SK-N-SH treated with all-trans-retinoic acid at 6 μM for 48 hours (cell line): ENCODE results near the gene JAK1.

Source experiments
- ARNTL ChIP-seq: fragments of 450-650 bp; formaldehyde crosslinking; IDR thresholded peaks from 2 replicates; pipeline ENCODE4 v1.5.0; 2020; ENCODE audit warnings: low read depth, mild to moderate bottlenecking, moderate library complexity, borderline replicate concordance
- BACH2 ChIP-seq: fragments of 250-450 bp; sonication (Bioruptor Pico); IDR thresholded peaks from 2 replicates; pipeline ENCODE4 v1.9.0; 2021; ENCODE audit warnings: mild to moderate bottlenecking, borderline replicate concordance
- CREB5 ChIP-seq: fragments of 250-450 bp; sonication (Bioruptor Pico); IDR thresholded peaks from 2 replicates; pipeline ENCODE4 v1.5.1; 2020; ENCODE audit warnings: low read depth, mild to moderate bottlenecking, moderate library complexity
- CSDC2 ChIP-seq: fragments of 250-450 bp; sonication (Bioruptor Pico); IDR thresholded peaks from 2 replicates; pipeline ENCODE4 v1.5.0; 2020; ENCODE audit warnings: mild to moderate bottlenecking, moderate library complexity
- ESRRG ChIP-seq: fragments of 250-450 bp; sonication (Bioruptor Pico); IDR thresholded peaks from 2 replicates; pipeline ENCODE4 v1.6.1; 2021; ENCODE audit warnings: mild to moderate bottlenecking
- TCF4 ChIP-seq: fragments of 250-450 bp; sonication (Bioruptor Pico); IDR thresholded peaks from 2 replicates; pipeline ENCODE4 v1.8.0; 2021; ENCODE audit warnings: mild to moderate bottlenecking, moderate library complexity, borderline replicate concordance
- TOX ChIP-seq: fragments of 250-450 bp; sonication (Bioruptor Pico); IDR thresholded peaks from 2 replicates; pipeline ENCODE4 v1.8.0; 2021; ENCODE audit warnings: mild to moderate bottlenecking, moderate library complexity, borderline replicate concordance
- TF ChIP-seq, protein P1 (sequence below): fragments of 250-450 bp; sonication (Bioruptor Pico); IDR thresholded peaks from 2 replicates; pipeline ENCODE4 v1.8.0; 2021; ENCODE audit warnings: low read depth, mild to moderate bottlenecking, moderate library complexity, borderline replicate concordance

GRCh38 chr1:64934115-64934877, 32.1 kb downstream of the JAK1 start:
- TF ChIP-seq CREB5 (no peak), CSDC2 (CRISPR knock-in tag) (no peak), ARNTL (CRISPR knock-in tag) (no peak), TCF4 (CRISPR knock-in tag) (no peak), ESRRG (CRISPR knock-in tag) (no peak), TOX (CRISPR knock-in tag) (no peak), BACH2 (CRISPR knock-in tag) (no peak)
- TF ChIP-seq, protein P1, sequence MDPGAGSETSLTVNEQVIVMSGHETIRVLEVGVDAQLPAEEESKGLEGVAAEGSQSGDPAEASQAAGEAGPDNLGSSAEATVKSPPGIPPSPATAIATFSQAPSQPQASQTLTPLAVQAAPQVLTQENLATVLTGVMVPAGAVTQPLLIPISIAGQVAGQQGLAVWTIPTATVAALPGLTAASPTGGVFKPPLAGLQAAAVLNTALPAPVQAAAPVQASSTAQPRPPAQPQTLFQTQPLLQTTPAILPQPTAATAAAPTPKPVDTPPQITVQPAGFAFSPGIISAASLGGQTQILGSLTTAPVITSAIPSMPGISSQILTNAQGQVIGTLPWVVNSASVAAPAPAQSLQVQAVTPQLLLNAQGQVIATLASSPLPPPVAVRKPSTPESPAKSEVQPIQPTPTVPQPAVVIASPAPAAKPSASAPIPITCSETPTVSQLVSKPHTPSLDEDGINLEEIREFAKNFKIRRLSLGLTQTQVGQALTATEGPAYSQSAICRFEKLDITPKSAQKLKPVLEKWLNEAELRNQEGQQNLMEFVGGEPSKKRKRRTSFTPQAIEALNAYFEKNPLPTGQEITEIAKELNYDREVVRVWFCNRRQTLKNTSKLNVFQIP (CRISPR knock-in tag) = no peak
